Astrocyte (in vitro differentiated cells and primary cell): ENCODE measurements around the gene ACRV1. TPM values are rescaled to one million over a fixed set of nuclear protein-coding genes. Genes with fewer than 3 reads are reported as not detected.

ENCODE experiments used
- DNase-seq: peaks from one replicate; pipeline ENCODE4 v3.0.0-alpha.2; 2010; ENCODE audit warnings: low read depth
- FAIRE-seq: peaks from 2 replicates; lab custom pipeline; 2011; peaks lifted over from hg19 to GRCh38; lab: Jason Lieb, UNC
- H2AFZ ChIP-seq: 2 replicates; pipeline ENCODE4 v1.6.0; 2012; ENCODE audit warnings: low read depth, low read length, inconsistent platforms
- H3K27ac ChIP-seq: 2 replicates; pipeline ENCODE4 v1.5.1; 2011; ENCODE audit warnings: low read depth, low read length, inconsistent platforms
- H3K27me3 ChIP-seq: 2 replicates; pipeline ENCODE4 v1.6.0; 2011; ENCODE audit warnings: low read length, inconsistent platforms; ENCODE audit not compliant: insufficient read depth
- H3K36me3 ChIP-seq: 2 replicates; pipeline ENCODE4 v1.5.1; 2011; ENCODE audit warnings: low read length, inconsistent platforms; ENCODE audit not compliant: insufficient read depth
- H3K4me1 ChIP-seq: 2 replicates; pipeline ENCODE4 v1.5.1; 2011; ENCODE audit warnings: low read length, inconsistent platforms; ENCODE audit not compliant: insufficient read depth
- H3K4me2 ChIP-seq: 2 replicates; pipeline ENCODE4 v1.6.0; 2012; ENCODE audit warnings: low read length, inconsistent platforms
- H3K4me3 ChIP-seq: 2 replicates; pipeline ENCODE4 v1.5.1; 2011; ENCODE audit warnings: low read depth, mild to moderate bottlenecking, low read length, inconsistent platforms; ENCODE audit not compliant: insufficient read depth
- H3K79me2 ChIP-seq: 2 replicates; pipeline ENCODE4 v1.6.0; 2012; ENCODE audit warnings: mild to moderate bottlenecking, low read length, inconsistent platforms; ENCODE audit not compliant: insufficient read depth
- H3K9ac ChIP-seq: 2 replicates; pipeline ENCODE4 v1.6.0; 2012; ENCODE audit warnings: mild to moderate bottlenecking, low read length, inconsistent platforms
- H3K9me3 ChIP-seq: 2 replicates; pipeline ENCODE4 v1.5.1; 2012; ENCODE audit warnings: low read depth, mild to moderate bottlenecking, low read length, inconsistent platforms; ENCODE audit not compliant: insufficient read depth
- H4K20me1 ChIP-seq: 2 replicates; pipeline ENCODE4 v1.6.0; 2012; ENCODE audit warnings: low read length, inconsistent platforms; ENCODE audit not compliant: insufficient read depth
- H3K27ac Mint-ChIP-seq: one replicate; pipeline ENCODE4 v1.8.0; 2021; ENCODE audit warnings: mild to moderate bottlenecking, mixed read lengths; ENCODE audit not compliant: unreplicated experiment
- H3K27me3 Mint-ChIP-seq: one replicate; pipeline ENCODE4 v1.8.0; 2021; ENCODE audit warnings: low read depth, mixed read lengths; ENCODE audit not compliant: unreplicated experiment
- H3K36me3 Mint-ChIP-seq: one replicate; pipeline ENCODE4 v1.8.0; 2021; ENCODE audit warnings: low read depth, mixed read lengths; ENCODE audit not compliant: unreplicated experiment
- H3K4me1 Mint-ChIP-seq: one replicate; pipeline ENCODE4 v1.8.0; 2021; ENCODE audit warnings: low read depth, mixed read lengths; ENCODE audit not compliant: unreplicated experiment
- H3K4me3 Mint-ChIP-seq: one replicate; pipeline ENCODE4 v1.8.0; 2021; ENCODE audit warnings: mild to moderate bottlenecking, moderate library complexity, mixed read lengths; ENCODE audit not compliant: unreplicated experiment
- H3K9me3 Mint-ChIP-seq: one replicate; pipeline ENCODE4 v1.8.0; 2021; ENCODE audit warnings: mild to moderate bottlenecking, mixed read lengths; ENCODE audit not compliant: unreplicated experiment
- EZH2 ChIP-seq: IDR thresholded peaks from 2 replicates; pipeline ENCODE4 v1.6.1; 2012; ENCODE audit warnings: mild to moderate bottlenecking, low read length, inconsistent platforms; ENCODE audit not compliant: insufficient read depth
- total RNA-seq: library from RNA; stranded (reverse); gene quantifications from 2 replicates; pipeline ENCODE4 v1.2.1, GENCODE V29; 2021
- TF ChIP-seq, protein P1 (sequence below): IDR thresholded peaks from 2 replicates; pipeline ENCODE4 v1.5.1; 2011; ENCODE audit warnings: low read depth, mild to moderate bottlenecking, inconsistent platforms, low read length, moderate library complexity; ENCODE audit not compliant: insufficient read depth

ACRV1 gene
- total RNA-seq, 1 donor from 2014 or later: not detected

DNA sequence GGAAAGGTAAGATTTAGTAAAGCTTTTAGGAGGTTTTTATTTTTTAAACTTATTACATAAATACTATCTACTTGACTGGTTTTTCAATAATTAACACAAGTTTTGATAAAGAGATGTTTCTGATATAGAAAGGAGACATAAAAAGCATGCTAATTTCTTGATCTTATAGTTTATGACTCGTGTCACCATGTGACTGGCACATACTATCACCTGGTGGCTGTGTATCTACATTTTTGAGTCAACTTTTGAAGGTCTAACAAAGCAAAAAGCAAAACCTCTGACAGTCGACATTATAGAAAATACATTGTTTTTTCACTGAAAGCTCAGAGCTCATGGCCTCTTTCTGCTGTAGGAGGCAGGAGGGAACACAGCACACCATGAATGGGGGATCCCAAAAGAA, 810 bp downstream of the ACRV1 start:
- Histone ChIP-seq H2AFZ (no peak overlapping the region), H3K9me3 (no peaks in the 10 kb centered on the region), H3K27me3 (no peaks in the 10 kb centered on the region), H3K79me2 (no peaks in the 10 kb centered on the region), H3K9ac (no peak overlapping the region), H3K36me3 (no peaks in the 10 kb centered on the region), H3K4me2 (no peak overlapping the region), H4K20me1 (no peaks in the 10 kb centered on the region), H3K4me3 (no peak overlapping the region), H3K4me1 (no peaks in the 10 kb centered on the region), H3K27ac (no peak overlapping the region)
- Mint-ChIP-seq H3K36me3 (peaks cover 6% of the 10 kb centered on the region), H3K4me3 (no peak overlapping the region), H3K27ac (no peak overlapping the region), H3K9me3 (no peaks in the 10 kb centered on the region), H3K4me1 (no peaks in the 10 kb centered on the region), H3K27me3 (no peaks in the 10 kb centered on the region)
- FAIRE-seq (no peak), DNase-seq (no peak)
- no peak for TF ChIP-seq EZH2
- TF ChIP-seq, protein P1, sequence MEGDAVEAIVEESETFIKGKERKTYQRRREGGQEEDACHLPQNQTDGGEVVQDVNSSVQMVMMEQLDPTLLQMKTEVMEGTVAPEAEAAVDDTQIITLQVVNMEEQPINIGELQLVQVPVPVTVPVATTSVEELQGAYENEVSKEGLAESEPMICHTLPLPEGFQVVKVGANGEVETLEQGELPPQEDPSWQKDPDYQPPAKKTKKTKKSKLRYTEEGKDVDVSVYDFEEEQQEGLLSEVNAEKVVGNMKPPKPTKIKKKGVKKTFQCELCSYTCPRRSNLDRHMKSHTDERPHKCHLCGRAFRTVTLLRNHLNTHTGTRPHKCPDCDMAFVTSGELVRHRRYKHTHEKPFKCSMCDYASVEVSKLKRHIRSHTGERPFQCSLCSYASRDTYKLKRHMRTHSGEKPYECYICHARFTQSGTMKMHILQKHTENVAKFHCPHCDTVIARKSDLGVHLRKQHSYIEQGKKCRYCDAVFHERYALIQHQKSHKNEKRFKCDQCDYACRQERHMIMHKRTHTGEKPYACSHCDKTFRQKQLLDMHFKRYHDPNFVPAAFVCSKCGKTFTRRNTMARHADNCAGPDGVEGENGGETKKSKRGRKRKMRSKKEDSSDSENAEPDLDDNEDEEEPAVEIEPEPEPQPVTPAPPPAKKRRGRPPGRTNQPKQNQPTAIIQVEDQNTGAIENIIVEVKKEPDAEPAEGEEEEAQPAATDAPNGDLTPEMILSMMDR: no peak

DNA sequence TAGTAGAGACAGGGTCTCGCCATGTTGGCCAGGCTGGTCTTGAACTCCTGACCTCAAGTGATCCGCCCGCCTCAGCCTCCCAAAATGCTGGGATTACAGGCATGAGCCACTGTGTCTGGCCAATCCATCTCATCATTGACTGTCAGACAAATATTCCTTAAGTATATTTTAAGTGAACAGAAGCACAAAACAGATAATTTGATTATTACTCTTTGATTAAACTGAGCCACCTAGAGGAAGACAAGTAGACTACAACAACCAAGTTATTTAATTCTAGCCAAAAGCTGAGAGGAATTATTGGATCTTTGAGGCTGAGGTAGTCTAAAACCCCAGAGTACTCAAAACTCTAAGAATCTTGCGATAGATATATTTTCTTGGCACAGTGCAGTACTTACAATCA, 1.2 kb downstream of the ACRV1 start:
- DNase-seq (no peak), FAIRE-seq (no peak)
- Mint-ChIP-seq H3K27ac (no peak overlapping the region), H3K36me3 (peaks cover 6% of the 10 kb centered on the region), H3K9me3 (no peaks in the 10 kb centered on the region), H3K4me1 (no peaks in the 10 kb centered on the region), H3K27me3 (no peaks in the 10 kb centered on the region), H3K4me3 (no peak overlapping the region)
- no peak overlapping the region for H3K4me2 ChIP-seq
- no peaks in the 10 kb centered on the region for H4K20me1 ChIP-seq
- no peak for TF ChIP-seq EZH2
- TF ChIP-seq, protein P1: peak; percentile 30
- H2AFZ ChIP-seq: no peak overlapping the region
- H3K36me3 ChIP-seq: no peaks in the 10 kb centered on the region
- H3K79me2 ChIP-seq: no peaks in the 10 kb centered on the region
- no peak overlapping the region for H3K4me3 ChIP-seq
- H3K27ac ChIP-seq: no peak overlapping the region
- H3K27me3 ChIP-seq: no peaks in the 10 kb centered on the region
- no peaks in the 10 kb centered on the region for H3K4me1 ChIP-seq
- no peak overlapping the region for H3K9ac ChIP-seq
- no peaks in the 10 kb centered on the region for H3K9me3 ChIP-seq

DNA sequence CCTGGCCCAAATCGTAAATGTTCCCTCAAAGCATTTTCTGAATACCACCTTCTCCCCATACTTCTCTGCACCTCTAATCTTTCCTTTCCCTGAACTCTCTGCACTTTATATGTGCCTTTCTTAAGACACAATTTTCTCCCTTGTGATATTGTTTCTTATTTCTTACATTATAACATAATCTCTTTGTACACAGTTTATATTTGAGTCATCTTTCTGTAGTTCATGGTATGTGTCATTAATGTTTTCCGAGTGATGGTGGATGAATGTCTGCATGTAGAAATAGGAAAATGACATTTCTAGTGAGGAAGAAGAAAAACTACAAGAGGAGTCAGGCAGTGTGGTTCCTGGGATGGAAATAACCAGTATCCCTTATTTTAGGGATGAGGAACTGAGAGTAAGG, 5.5 kb downstream of the ACRV1 start:
- Mint-ChIP-seq H3K27me3 (no peaks in the 10 kb centered on the region), H3K36me3 (peaks cover 8% of the 10 kb centered on the region), H3K9me3 (no peaks in the 10 kb centered on the region), H3K27ac (no peak overlapping the region), H3K4me1 (no peaks in the 10 kb centered on the region), H3K4me3 (no peak overlapping the region)
- H3K27ac ChIP-seq: no peak overlapping the region
- H2AFZ ChIP-seq: no peak overlapping the region
- no peak for DNase-seq
- FAIRE-seq: no peak
- TF ChIP-seq, protein P1: no peak
- TF ChIP-seq EZH2: no peak
- no peaks in the 10 kb centered on the region for H3K27me3 ChIP-seq
- no peaks in the 10 kb centered on the region for H3K36me3 ChIP-seq
- H3K4me3 ChIP-seq: no peak overlapping the region
- no peaks in the 10 kb centered on the region for H3K4me1 ChIP-seq
- H4K20me1 ChIP-seq: no peaks in the 10 kb centered on the region
- H3K4me2 ChIP-seq: no peak overlapping the region
- no peaks in the 10 kb centered on the region for H3K9me3 ChIP-seq
- no peak overlapping the region for H3K9ac ChIP-seq
- no peaks in the 10 kb centered on the region for H3K79me2 ChIP-seq
